Bronchial epithelial cell (primary cell): Measurements from ENCODE around the gene PIBF1. TPM values are rescaled to one million over a fixed set of nuclear protein-coding genes. Genes with fewer than 3 reads are reported as not detected.
"Not testable (repeated sequence)": the region's sequence is repeated elsewhere in the genome, so short reads cannot be mapped to it uniquely, and the experiment has no call there.

Experiments used
- DNase-seq: peaks from one replicate; pipeline ENCODE4 v3.0.0-alpha.2; 2010; ENCODE audit warnings: low read depth
- FAIRE-seq: peaks from 2 replicates; lab custom pipeline; 2011; peaks lifted over from hg19 to GRCh38; lab: Jason Lieb, UNC
- H3K27me3 ChIP-seq: 2 replicates; pipeline ENCODE4 v1.5.1; 2011; ENCODE audit warnings: low read length; ENCODE audit not compliant: control insufficient read depth, insufficient read depth
- H3K36me3 ChIP-seq: 2 replicates; pipeline ENCODE4 v1.5.1; 2011; ENCODE audit warnings: low read length; ENCODE audit not compliant: control insufficient read depth, insufficient read depth
- H3K4me3 ChIP-seq: 2 replicates; pipeline ENCODE4 v1.5.1; 2011; ENCODE audit warnings: mild to moderate bottlenecking, low read depth, low read length, control low read depth
- CTCF ChIP-seq: IDR thresholded peaks from 2 replicates; pipeline ENCODE4 v1.5.1; 2011; ENCODE audit warnings: mild to moderate bottlenecking, moderate library complexity, low read length, control low read depth, inconsistent platforms; ENCODE audit not compliant: insufficient read depth, severe bottlenecking
- total RNA-seq: library from RNA; depleted of rRNA; stranded (reverse); fragments of >200 nt; gene quantifications from 2 replicates; pipeline ENCODE4 v1.2.1, GENCODE V29; 2014

Gene PIBF1
- total RNA-seq, 1 donor from 2014 or later, result 16.8 TPM

GRCh38 chr13:72805676-72806346 lies 23.9 kb downstream of the PIBF1 start:
- FAIRE-seq, result no peak
- DNase-seq, result no peak
- H3K27me3 ChIP-seq, result no peaks in the 10 kb centered on the region
- H3K36me3 ChIP-seq, result peaks cover 2% of the 10 kb centered on the region
- no peak for TF ChIP-seq CTCF
- H3K4me3 ChIP-seq, result no peak overlapping the region

- H3K4me3 ChIP-seq, FAIRE-seq, H3K27me3 ChIP-seq, DNase-seq, H3K36me3 ChIP-seq: not testable (repeated sequence)
Measured at GRCh38 chr13:72806514-72806913, 24.6 kb downstream of the PIBF1 start.

- H3K27me3 ChIP-seq, result no peaks in the 10 kb centered on the region
- no peaks in the 10 kb centered on the region for H3K36me3 ChIP-seq
- H3K4me3 ChIP-seq, result no peak overlapping the region
- DNase-seq, result peak; percentile 16
- FAIRE-seq, result no peak
- peak; percentile 23 for TF ChIP-seq CTCF
Measured at GRCh38 chr13:72808917-72809500, 27.1 kb downstream of the PIBF1 start.

- FAIRE-seq, result no peak
- Histone ChIP-seq H3K27me3 (no peaks in the 10 kb centered on the region), H3K36me3 (no peaks in the 10 kb centered on the region), H3K4me3 (no peak overlapping the region)
- peak; percentile 44 for DNase-seq
- no peak for TF ChIP-seq CTCF
Measured at GRCh38 chr13:72820156-72820897, 38.4 kb downstream of the PIBF1 start.

GRCh38 chr13:72820898-72821279 lies 39.0 kb downstream of the PIBF1 start:
- H3K4me3 ChIP-seq, result no peak overlapping the region
- no peaks in the 10 kb centered on the region for H3K27me3 ChIP-seq
- H3K36me3 ChIP-seq, result no peaks in the 10 kb centered on the region
- no peak for DNase-seq
- no peak for TF ChIP-seq CTCF
- no peak for FAIRE-seq

- no peak for TF ChIP-seq CTCF
- H3K36me3 ChIP-seq, result peaks cover 2% of the 10 kb centered on the region
- FAIRE-seq, result no peak
Measured at GRCh38 chr13:72823081-72823480, 41.1 kb downstream of the PIBF1 start.

More at GRCh38 chr13:72823081-72823480, 41.1 kb downstream of the PIBF1 start:
- no peak for DNase-seq
- Histone ChIP-seq H3K4me3 (no peak overlapping the region), H3K27me3 (no peaks in the 10 kb centered on the region)
